Measurements from ENCODE around the gene CEMIP. TPM values are rescaled to one million over a fixed set of nuclear protein-coding genes. Genes with fewer than 3 reads are reported as not detected.

Gene CEMIP
- total RNA-seq, 2 donors from 2014 or later: 2.2 TPM; not detected in 1

- no peak for TF ChIP-seq CTCF (conservative IDR thresholded peaks at IDR 0.05)
- H3K9me3 Mint-ChIP-seq: peaks cover 1% of the 10 kb centered on the region
- H3K36me3 Mint-ChIP-seq (ENCODE audit: low read depth): no peaks in the 10 kb centered on the region
- Histone ChIP-seq H3K36me3 (ENCODE audit: control insufficient read depth, insufficient read depth, low read length) (peaks cover 3% of the 10 kb centered on the region), H3K9me3 (ENCODE audit: control insufficient read depth, low read length) (no peaks in the 10 kb centered on the region), H3K27ac (ENCODE audit: low read depth, low read length) (no peak overlapping the region), H3K4me1 (ENCODE audit: control insufficient read depth, insufficient read depth, low read length) (no peaks in the 10 kb centered on the region), H3K4me3 (ENCODE audit: low read length) (no peak overlapping the region), H3K27me3 (ENCODE audit: control insufficient read depth, insufficient read depth, low read length, poor library complexity, severe bottlenecking) (no peaks in the 10 kb centered on the region), H3K9ac (ENCODE audit: extremely low read depth, low read length, poor library complexity, severe bottlenecking) (no peak overlapping the region)
- H3K4me1 Mint-ChIP-seq: peaks cover 5% of the 10 kb centered on the region
- WGBS, 2 experiments (ENCODE audit: insufficient coverage in 1 of 2, insufficient read length in 1 of 2): 91 to 93% methylated on average over 6 of the region's 6 CpGs
- no peak for DNase-seq
- no peaks in the 10 kb centered on the region for H3K27me3 Mint-ChIP-seq (ENCODE audit: insufficient read depth)
- H3K4me3 Mint-ChIP-seq: no peak overlapping the region
- no peak overlapping the region for H3K27ac Mint-ChIP-seq
Measured at GRCh38 chr15:80732167-80732566, 47.0 kb upstream of the CEMIP start.

- H3K4me3 ChIP-seq (ENCODE audit: low read length): no peak overlapping the region
- 90 to 93% methylated on average over 5 of the region's 5 CpGs for WGBS, 2 experiments (ENCODE audit: insufficient coverage in 1 of 2, insufficient read length in 1 of 2)
- no peaks in the 10 kb centered on the region for H3K9me3 ChIP-seq (ENCODE audit: control insufficient read depth, low read length)
- Mint-ChIP-seq H3K27me3 (ENCODE audit: insufficient read depth) (no peaks in the 10 kb centered on the region), H3K4me3 (no peak overlapping the region), H3K9me3 (no peaks in the 10 kb centered on the region), H3K27ac (no peak overlapping the region), H3K4me1 (peaks cover 5% of the 10 kb centered on the region), H3K36me3 (ENCODE audit: low read depth) (no peaks in the 10 kb centered on the region)
- no peak overlapping the region for H3K9ac ChIP-seq (ENCODE audit: extremely low read depth, low read length, poor library complexity, severe bottlenecking)
- no peaks in the 10 kb centered on the region for H3K27me3 ChIP-seq (ENCODE audit: control insufficient read depth, insufficient read depth, low read length, poor library complexity, severe bottlenecking)
- no peak overlapping the region for H3K27ac ChIP-seq (ENCODE audit: low read depth, low read length)
- H3K4me1 ChIP-seq (ENCODE audit: control insufficient read depth, insufficient read depth, low read length): no peaks in the 10 kb centered on the region
- no peak for TF ChIP-seq CTCF (conservative IDR thresholded peaks at IDR 0.05)
- peaks cover 3% of the 10 kb centered on the region for H3K36me3 ChIP-seq (ENCODE audit: control insufficient read depth, insufficient read depth, low read length)
- no peak for DNase-seq
Measured at GRCh38 chr15:80732818-80733217, 46.4 kb upstream of the CEMIP start.

GRCh38 chr15:80733460-80733859 lies 45.7 kb upstream of the CEMIP start:
- Mint-ChIP-seq H3K27ac (no peak overlapping the region), H3K27me3 (ENCODE audit: insufficient read depth) (no peaks in the 10 kb centered on the region), H3K36me3 (ENCODE audit: low read depth) (peaks cover 2% of the 10 kb centered on the region), H3K4me1 (peaks cover 5% of the 10 kb centered on the region), H3K9me3 (peaks cover 4% of the 10 kb centered on the region), H3K4me3 (no peak overlapping the region)
- H3K9me3 ChIP-seq (ENCODE audit: control insufficient read depth, low read length): no peaks in the 10 kb centered on the region
- WGBS, 2 experiments (ENCODE audit: insufficient coverage in 1 of 2, insufficient read length in 1 of 2): 82 to 91% methylated on average over 1 of the region's 1 CpG
- DNase-seq: no peak
- H3K27ac ChIP-seq (ENCODE audit: low read depth, low read length): no peak overlapping the region
- H3K27me3 ChIP-seq (ENCODE audit: control insufficient read depth, insufficient read depth, low read length, poor library complexity, severe bottlenecking): no peaks in the 10 kb centered on the region
- TF ChIP-seq CTCF (conservative IDR thresholded peaks at IDR 0.05): no peak
- H3K36me3 ChIP-seq (ENCODE audit: control insufficient read depth, insufficient read depth, low read length): peaks cover 3% of the 10 kb centered on the region
- H3K4me1 ChIP-seq (ENCODE audit: control insufficient read depth, insufficient read depth, low read length): no peaks in the 10 kb centered on the region
- no peak overlapping the region for H3K9ac ChIP-seq (ENCODE audit: extremely low read depth, low read length, poor library complexity, severe bottlenecking)
- H3K4me3 ChIP-seq (ENCODE audit: low read length): no peak overlapping the region
